HCT116 (cell line): Measurements from ENCODE around the gene CREBRF.
"Not testable (repeated sequence)": the region's sequence is repeated elsewhere in the genome, so short reads cannot be mapped to it uniquely, and the experiment has no call there.

Experiments used
- EZH2 ChIP-seq: fragments of 200-600 bp; sonication (generic); IDR thresholded peaks from 2 replicates; pipeline ENCODE4 v1.6.1; 2017; ENCODE audit warnings: antibody characterized with exemption, mixed run types
- FOSL1 ChIP-seq: IDR thresholded peaks from 2 replicates; pipeline ENCODE4 v1.6.1; 2012; ENCODE audit warnings: low read depth
- JUND ChIP-seq: IDR thresholded peaks from 2 replicates; pipeline ENCODE4 v1.6.1; 2012
- POLR2A ChIP-seq: IDR thresholded peaks from 2 replicates; pipeline ENCODE4 v1.7.0; 2011; ENCODE audit warnings: borderline replicate concordance; ENCODE audit not compliant: insufficient read depth, insufficient read length; ENCODE audit errors: extremely low read depth
- POLR2AphosphoS5 ChIP-seq: IDR thresholded peaks from 2 replicates; pipeline ENCODE4 v1.6.1; 2011; ENCODE audit warnings: mild to moderate bottlenecking, low read depth, low read length, moderate library complexity
- SRF ChIP-seq: IDR thresholded peaks from 2 replicates; pipeline ENCODE4 v1.6.1; 2012; ENCODE audit warnings: low read depth
- TF ChIP-seq, protein P1 (sequence below), 3 experiments: fragments of 200-600 bp in 1 of 3; sonication (generic) in 1 of 3; IDR thresholded peaks in 2 of 3; conservative IDR thresholded peaks in 1 of 3; 2 replicates each; pipeline ENCODE4 v1.5.1; 2012 to 2017; ENCODE audit warnings: low read depth in 2 of 3, low read length in 2 of 3, antibody characterized with exemption in 1 of 3, borderline replicate concordance in 1 of 3, control low read depth in 1 of 3, mild to moderate bottlenecking in 1 of 3, mixed read lengths in 1 of 3, mixed run types in 1 of 3, moderate library complexity in 1 of 3; ENCODE audit not compliant: insufficient read depth in 1 of 3
- TF ChIP-seq, protein P2 (sequence below): IDR thresholded peaks from 2 replicates; pipeline ENCODE4 v1.6.1; 2012

DNA sequence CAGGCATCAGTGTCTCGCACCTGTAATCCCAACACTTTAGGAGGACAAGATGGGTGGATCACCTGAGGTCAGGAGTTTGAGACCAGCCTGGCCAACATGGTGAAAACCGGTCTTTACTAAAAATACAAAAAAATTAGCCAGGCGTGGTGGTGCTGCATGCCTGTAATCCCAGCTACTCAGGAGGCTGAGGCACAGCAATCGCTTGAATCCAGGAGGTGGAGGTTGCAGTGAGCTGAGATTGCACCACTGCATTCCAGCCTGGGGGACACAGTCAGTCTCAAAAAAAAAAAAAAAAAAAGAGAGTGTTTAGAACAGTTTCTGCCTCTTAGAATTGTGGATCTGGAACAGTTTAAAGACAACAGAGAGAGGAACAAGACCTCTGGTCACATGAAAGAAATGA is 20.3 kb downstream of the CREBRF start:
- TF ChIP-seq, protein P1, sequence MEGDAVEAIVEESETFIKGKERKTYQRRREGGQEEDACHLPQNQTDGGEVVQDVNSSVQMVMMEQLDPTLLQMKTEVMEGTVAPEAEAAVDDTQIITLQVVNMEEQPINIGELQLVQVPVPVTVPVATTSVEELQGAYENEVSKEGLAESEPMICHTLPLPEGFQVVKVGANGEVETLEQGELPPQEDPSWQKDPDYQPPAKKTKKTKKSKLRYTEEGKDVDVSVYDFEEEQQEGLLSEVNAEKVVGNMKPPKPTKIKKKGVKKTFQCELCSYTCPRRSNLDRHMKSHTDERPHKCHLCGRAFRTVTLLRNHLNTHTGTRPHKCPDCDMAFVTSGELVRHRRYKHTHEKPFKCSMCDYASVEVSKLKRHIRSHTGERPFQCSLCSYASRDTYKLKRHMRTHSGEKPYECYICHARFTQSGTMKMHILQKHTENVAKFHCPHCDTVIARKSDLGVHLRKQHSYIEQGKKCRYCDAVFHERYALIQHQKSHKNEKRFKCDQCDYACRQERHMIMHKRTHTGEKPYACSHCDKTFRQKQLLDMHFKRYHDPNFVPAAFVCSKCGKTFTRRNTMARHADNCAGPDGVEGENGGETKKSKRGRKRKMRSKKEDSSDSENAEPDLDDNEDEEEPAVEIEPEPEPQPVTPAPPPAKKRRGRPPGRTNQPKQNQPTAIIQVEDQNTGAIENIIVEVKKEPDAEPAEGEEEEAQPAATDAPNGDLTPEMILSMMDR (IDR thresholded peaks at IDR 0.05 in 2 of 3, conservative IDR thresholded peaks at IDR 0.05 in 1 of 3; ENCODE audit: borderline replicate concordance in 1 of 3, insufficient read depth in 1 of 3, low read depth in 2 of 3, low read length in 2 of 3): not testable (repeated sequence)
- not testable (repeated sequence) for TF ChIP-seq SRF, EZH2, POLR2AphosphoS5, POLR2A, FOSL1, JUND
- TF ChIP-seq, protein P2, sequence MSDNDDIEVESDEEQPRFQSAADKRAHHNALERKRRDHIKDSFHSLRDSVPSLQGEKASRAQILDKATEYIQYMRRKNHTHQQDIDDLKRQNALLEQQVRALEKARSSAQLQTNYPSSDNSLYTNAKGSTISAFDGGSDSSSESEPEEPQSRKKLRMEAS: not testable (repeated sequence)
